Measurements from ENCODE around the gene PPP1R14D. TPM values are rescaled to one million over a fixed set of nuclear protein-coding genes. Genes with fewer than 3 reads are reported as not detected.

PPP1R14D gene
- total and polyA plus RNA-seq, 2 donors (not counting 3 experiments of a cell fraction or from before 2014, with no cell fraction given), result not detected

DNA sequence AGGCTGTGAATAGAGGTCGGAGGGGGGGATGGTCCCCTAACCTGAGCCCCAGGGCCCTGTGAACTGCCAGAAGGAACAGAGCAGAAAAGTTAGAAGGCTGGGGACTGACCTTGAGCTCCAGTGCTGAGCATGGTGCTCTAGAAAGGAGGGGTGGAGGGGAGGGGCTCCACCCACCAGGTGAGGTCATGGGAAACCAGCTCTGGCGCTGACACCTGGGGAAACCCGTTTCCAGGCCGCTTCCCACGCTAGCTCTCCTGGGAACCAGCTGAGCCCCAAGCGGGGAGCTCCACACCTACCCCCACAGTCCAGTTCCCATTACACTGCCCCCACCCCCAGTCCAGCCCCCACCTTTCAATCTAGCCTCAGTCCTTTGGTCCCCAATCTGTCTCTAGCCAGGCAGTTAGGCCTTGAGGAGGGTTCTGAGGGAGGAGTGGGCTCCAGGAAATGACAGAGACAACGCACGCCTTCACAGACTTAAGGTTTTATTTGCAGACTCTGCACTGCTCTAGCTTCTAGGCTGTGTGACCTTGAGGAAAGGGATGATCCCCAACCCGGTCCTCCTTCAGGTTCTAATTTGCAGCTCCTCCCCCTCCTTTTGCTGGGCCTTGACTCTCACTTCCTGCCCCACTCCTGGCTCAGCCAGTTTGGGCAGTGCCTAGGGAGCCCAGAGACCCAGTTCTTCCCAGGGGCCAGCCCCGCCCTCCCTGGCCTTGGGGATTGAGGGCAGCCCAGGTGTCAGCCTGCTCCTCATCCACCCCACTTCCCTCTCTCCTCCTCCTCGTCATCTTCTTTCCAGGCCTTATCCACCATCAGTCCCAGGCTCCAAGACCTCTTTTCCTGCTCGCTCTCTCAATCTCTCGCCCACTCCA, 43.5 kb upstream of the PPP1R14D start:
- no peak for FAIRE-seq
- BruUV-seq (replicated peaks), result no TSS peak
- CTCF ChIA-PET, result interaction anchor here (0.9 to 5.9 kb wide), 7 partner anchors 9 to 24 kb away, joined by 3 to 146 read pairs (median 5); partner anchors contain the start of gene VPS18
- Histone ChIP-seq H3K4me2 (ENCODE audit: insufficient read depth, low read length) (no peak overlapping the region), H3K4me1 (ENCODE audit: control insufficient read depth, extremely low read depth, insufficient read depth, low read length) (no peaks in the 10 kb centered on the region), H3K9me1 (replicated peaks; ENCODE audit: control insufficient read depth, extremely low read depth, insufficient read depth, low read length) (no peaks in the 10 kb centered on the region), H3K79me2 (ENCODE audit: control insufficient read depth, insufficient read depth, low read length) (no peaks in the 10 kb centered on the region), H3K36me3 (ENCODE audit: control insufficient read depth in 2 of 2, extremely low read depth in 1 of 2, insufficient read depth in 2 of 2, low read length in 2 of 2) (no peaks in the 10 kb centered on the region), H3K9me3 (replicated peaks; ENCODE audit: control insufficient read depth, insufficient read depth, low read length) (no peaks in the 10 kb centered on the region), H3K27ac (ENCODE audit: insufficient read depth, low read depth, low read length) (no peak overlapping the region), H3K9ac (replicated peaks; ENCODE audit: extremely low read depth, insufficient read depth, low read length) (no peak overlapping the region), H3K27me3 (ENCODE audit: control insufficient read depth in 2 of 2, insufficient read depth in 2 of 2, low read length in 2 of 2) (no peaks in the 10 kb centered on the region), H3K4me3 (replicated peaks in 1 of 3; ENCODE audit: insufficient read depth in 1 of 3, low read depth in 1 of 3, low read length in 3 of 3) (no peak overlapping the region), H4K20me1 (replicated peaks; ENCODE audit: control insufficient read depth, extremely low read depth, insufficient read depth, low read length) (no peaks in the 10 kb centered on the region), H2AFZ (ENCODE audit: low read depth, low read length) (no peak overlapping the region)
- no peak for DNase-seq (ENCODE audit: low read depth, low spot score)
- dilution Hi-C loops (cut with MboI; ENCODE audit: extremely low pct_ligation_motif_present, low sequenced_read_pairs) (no loop called here), intact Hi-C loops (cut with micrococcal nuclease) (no loop called here)
- TF ChIP-seq FOS (IDR thresholded peaks at IDR 0.05; ENCODE audit: borderline replicate concordance, insufficient read depth, low read length), result no peak
- no peak for TF ChIP-seq MYC (IDR thresholded peaks at IDR 0.05; ENCODE audit: low read depth, low read length)
- TF ChIP-seq EZH2 (IDR thresholded peaks at IDR 0.05; ENCODE audit: borderline replicate concordance, low read depth, low read length, severe bottlenecking), result no peak
- POLR2A ChIA-PET, result no interaction called here

DNA sequence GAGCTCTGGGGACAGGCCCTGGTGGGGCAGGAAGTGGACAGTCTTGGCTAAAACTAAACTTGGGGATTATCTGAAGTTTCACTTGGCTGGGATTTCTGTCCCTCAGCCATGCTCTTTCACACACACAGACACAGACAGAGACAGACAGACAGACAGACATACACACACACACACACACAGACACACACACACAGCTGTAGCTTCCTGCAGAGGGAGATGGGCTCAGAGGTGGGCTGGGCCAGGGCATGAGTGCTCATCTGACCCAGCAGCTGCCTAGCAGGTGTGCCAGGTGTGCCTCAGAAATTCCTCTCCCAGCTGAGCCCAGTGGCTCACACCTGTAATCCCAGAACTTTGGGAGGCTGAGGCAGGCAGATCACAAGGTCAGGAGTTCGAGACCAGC, 42.2 kb upstream of the PPP1R14D start:
- Histone ChIP-seq H3K9me3 (replicated peaks; ENCODE audit: control insufficient read depth, insufficient read depth, low read length) (no peaks in the 10 kb centered on the region), H3K4me1 (ENCODE audit: control insufficient read depth, extremely low read depth, insufficient read depth, low read length) (no peaks in the 10 kb centered on the region), H3K36me3 (ENCODE audit: control insufficient read depth in 2 of 2, extremely low read depth in 1 of 2, insufficient read depth in 2 of 2, low read length in 2 of 2) (no peaks in the 10 kb centered on the region), H2AFZ (ENCODE audit: low read depth, low read length) (no peak overlapping the region), H4K20me1 (replicated peaks; ENCODE audit: control insufficient read depth, extremely low read depth, insufficient read depth, low read length) (no peaks in the 10 kb centered on the region), H3K9ac (replicated peaks; ENCODE audit: extremely low read depth, insufficient read depth, low read length) (no peak overlapping the region), H3K4me2 (ENCODE audit: insufficient read depth, low read length) (no peak overlapping the region), H3K79me2 (ENCODE audit: control insufficient read depth, insufficient read depth, low read length) (no peaks in the 10 kb centered on the region), H3K4me3 (replicated peaks in 1 of 3; ENCODE audit: insufficient read depth in 1 of 3, low read depth in 1 of 3, low read length in 3 of 3) (no peak overlapping the region), H3K27ac (ENCODE audit: insufficient read depth, low read depth, low read length) (no peak overlapping the region), H3K27me3 (ENCODE audit: control insufficient read depth in 2 of 2, insufficient read depth in 2 of 2, low read length in 2 of 2) (no peaks in the 10 kb centered on the region), H3K9me1 (replicated peaks; ENCODE audit: control insufficient read depth, extremely low read depth, insufficient read depth, low read length) (no peaks in the 10 kb centered on the region)
- FAIRE-seq (no peak), DNase-seq (ENCODE audit: low read depth, low spot score) (no peak)
- BruUV-seq (replicated peaks), result no TSS peak
- ChIA-PET POLR2A (no interaction called here), CTCF (interaction anchor here (1.2 to 5.9 kb wide), 6 partner anchors 10 to 25 kb away, joined by 3 to 146 read pairs (median 11); partner anchors contain the start of gene VPS18)
- no peak for TF ChIP-seq POLR2AphosphoS5 (IDR thresholded peaks at IDR 0.05; ENCODE audit: insufficient read depth, low read depth, low read length)
- no peak for TF ChIP-seq GATA2 (IDR thresholded peaks at IDR 0.05; ENCODE audit: insufficient read depth, insufficient read length, low read depth, low read length)
- no peak for TF ChIP-seq FOS (IDR thresholded peaks at IDR 0.05; ENCODE audit: borderline replicate concordance, insufficient read depth, low read length)
- intact Hi-C loops (cut with micrococcal nuclease), result no loop called here
- dilution Hi-C loops (cut with MboI; ENCODE audit: extremely low pct_ligation_motif_present, low sequenced_read_pairs), result no loop called here

All from endothelial cell of umbilical vein (primary cell).